HepG2 (cell line): ENCODE data around the gene LDLRAD4. TPM values are rescaled to one million over a fixed set of nuclear protein-coding genes. Genes with fewer than 3 reads are reported as not detected.

Experiments
- ATAC-seq: fragments of 200-7000 bp; cut with Tn5 transposase; 3 replicates; pipeline ENCODE4 v1.9.1; 2020; ENCODE audit warnings: mild to moderate bottlenecking, moderate library complexity
- BruUV-seq: library from RNA; stranded (reverse); fragments of 400-500 nt; replicated peaks from 2 replicates; lab custom pipeline; 2021; lab: Mats Ljungman, UMichigan
- CTCF ChIA-PET: fragments of 300-600 bp; formaldehyde crosslinking; extraction: SDS; loops from one replicate; lab custom pipeline; 2021; ENCODE audit warnings: low total read pairs, inconsistent platforms, low intra/inter-chr PET ratio; lab: Yijun Ruan, JAX
- POLR2A ChIA-PET: fragments of 350-600 bp; sonication (Branson Sonifier 250); formaldehyde crosslinking; loops from one replicate; lab custom pipeline; 2020; ENCODE audit warnings: antibody characterized with exemption, inconsistent platforms; lab: Yijun Ruan, JAX
- DNase-seq: peaks from one replicate; pipeline ENCODE4 v3.0.0-alpha.2; 2015; ENCODE audit warnings: low spot score
- FAIRE-seq: peaks from 3 replicates; lab custom pipeline; 2011; peaks lifted over from hg19 to GRCh38; lab: Jason Lieb, UNC
- H2AFZ ChIP-seq: one replicate; pipeline ENCODE4 v1.6.1; 2011; ENCODE audit warnings: low read length, inconsistent platforms
- H3K27ac ChIP-seq: fragments of 300-600 bp; 3 replicates; pipeline ENCODE4 v1.8.0; 2011; ENCODE audit warnings: mixed run types, mild to moderate bottlenecking, mixed read lengths, low read length, inconsistent platforms; ENCODE audit not compliant: insufficient read depth; ENCODE audit errors: extremely low read length
- H3K27me3 ChIP-seq, 2 experiments: fragments of 200-600 bp in 1 of 2; 2 replicates in 1 of 2; 3 replicates in 1 of 2; pipeline versions ENCODE4 v1.6.0 to v1.8.0; 2011; ENCODE audit warnings: low read length in 2 of 2, mild to moderate bottlenecking in 2 of 2, moderate library complexity in 2 of 2, inconsistent platforms in 1 of 2; ENCODE audit not compliant: insufficient read depth in 2 of 2, control insufficient read depth in 1 of 2
- H3K36me3 ChIP-seq, 2 experiments: fragments of 200-600 bp in 1 of 2; replicated peaks in 1 of 2; 2 replicates in 1 of 2; 3 replicates in 1 of 2; pipeline versions ENCODE4 v1.5.1 to v1.8.0; 2011; ENCODE audit warnings: low read length in 2 of 2, inconsistent platforms in 1 of 2; ENCODE audit not compliant: insufficient read depth in 2 of 2, control insufficient read depth in 1 of 2
- H3K4me1 ChIP-seq: 2 replicates; pipeline ENCODE4 v1.5.1; 2012; ENCODE audit warnings: low read length, inconsistent platforms; ENCODE audit not compliant: insufficient read depth
- H3K4me2 ChIP-seq: 2 replicates; pipeline ENCODE4 v1.6.0; 2011; ENCODE audit warnings: low read depth, low read length, inconsistent platforms
- H3K4me3 ChIP-seq, 3 experiments: fragments of 200-600 bp in 1 of 3; sonication (generic), shearing (Covaris generic) in 1 of 3; replicated peaks in 1 of 3; 2 replicates each; pipeline ENCODE4 v1.5.1; 2011 to 2016; ENCODE audit warnings: low read length in 3 of 3, inconsistent platforms in 2 of 3, low read depth in 2 of 3, mild to moderate bottlenecking in 2 of 3, control low read depth in 1 of 3, mixed read lengths in 1 of 3; ENCODE audit not compliant: insufficient read depth in 1 of 3
- H3K79me2 ChIP-seq: one replicate; pipeline ENCODE4 v1.6.1; 2011; ENCODE audit warnings: low read length, inconsistent platforms; ENCODE audit not compliant: insufficient read depth
- H3K9ac ChIP-seq: 2 replicates; pipeline ENCODE4 v1.6.0; 2011; ENCODE audit warnings: mild to moderate bottlenecking, low read depth, low read length, inconsistent platforms; ENCODE audit not compliant: insufficient read depth
- H3K9me3 ChIP-seq: 2 replicates; pipeline ENCODE4 v1.5.1; 2012; ENCODE audit warnings: mild to moderate bottlenecking, low read length
- H4K20me1 ChIP-seq: 2 replicates; pipeline ENCODE4 v1.6.0; 2011; ENCODE audit warnings: inconsistent platforms, mild to moderate bottlenecking, low read length, moderate library complexity; ENCODE audit not compliant: insufficient read depth
- GFI1 ChIP-seq: sonication (generic); formaldehyde crosslinking; IDR thresholded peaks from 2 replicates; pipeline ENCODE4 v1.5.0; 2020; ENCODE audit warnings: missing genetic modification reagents, mild to moderate bottlenecking, borderline replicate concordance
- KDM5A ChIP-seq: fragments of 200-600 bp; sonication (generic); IDR thresholded peaks from 2 replicates; pipeline ENCODE4 v1.7.0; 2018; ENCODE audit warnings: antibody characterized with exemption, mild to moderate bottlenecking, low read length, borderline replicate concordance
- MLLT10 ChIP-seq: sonication (generic); formaldehyde crosslinking; IDR thresholded peaks from 2 replicates; pipeline ENCODE4 v1.4.0; 2020; ENCODE audit warnings: missing genetic modification reagents
- PCBP1 ChIP-seq: fragments of 200-400 bp; formaldehyde crosslinking; IDR thresholded peaks from 2 replicates; pipeline ENCODE4 v1.6.1; 2017; ENCODE audit warnings: mild to moderate bottlenecking, low read depth, low read length, borderline replicate concordance
- TAF15 ChIP-seq: fragments of 200-400 bp; formaldehyde crosslinking; IDR thresholded peaks from one replicate; pipeline ENCODE4 v1.6.1; 2018; ENCODE audit warnings: mild to moderate bottlenecking, low read depth, low read length; ENCODE audit not compliant: poor library complexity, severe bottlenecking
- TFDP2 ChIP-seq: sonication (generic); formaldehyde crosslinking; IDR thresholded peaks from 2 replicates; pipeline ENCODE4 v1.4.0; 2020; ENCODE audit warnings: missing genetic modification reagents
- ZNF292 ChIP-seq: sonication (generic); formaldehyde crosslinking; IDR thresholded peaks from 2 replicates; pipeline ENCODE4 v1.8.1; 2022; ENCODE audit warnings: mild to moderate bottlenecking, low read depth, missing genetic modification reagents, borderline replicate concordance
- ZNF552 ChIP-seq: sonication (generic); formaldehyde crosslinking; IDR thresholded peaks from 2 replicates; pipeline ENCODE4 v1.9.0; 2022; ENCODE audit warnings: missing genetic modification reagents, mild to moderate bottlenecking, borderline replicate concordance
- ZNF883 ChIP-seq: sonication (generic); formaldehyde crosslinking; IDR thresholded peaks from 2 replicates; pipeline ENCODE4 v1.5.1; 2020; ENCODE audit warnings: mild to moderate bottlenecking, missing genetic modification reagents; ENCODE audit errors: not compliant biosample characterization
- WGBS: methylation state at CpG from one replicate; pipeline ENCODE4 v1.1.6; 2017; ENCODE audit warnings: low lambda C conversion rate; 5-methylcytosine and 5-hydroxymethylcytosine counted together
- in situ Hi-C: cut with HindIII; loops from 2 replicates; pipeline ENCODE4 v1.10.0; 2017; ENCODE audit warnings: low pct_unique_long_range_greater_than_20kb; ENCODE audit not compliant: extremely low pct_ligation_motif_present
- intact Hi-C: fragments of 100-400 bp; cut with micrococcal nuclease; formaldehyde crosslinking; loops from one replicate; pipeline ENCODE4 v1.10.0; 2022; ENCODE audit not compliant: unreplicated experiment
- polyA plus RNA-seq, 8 experiments: library from polyadenylated mRNA; depleted of rRNA in 3 of 8; stranded (reverse) in 7 of 8; unstranded in 1 of 8; fragments of >200 nt; fragmentation: Illumina TruSeq in 4 of 8; extraction: Trizol in 4 of 8; gene quantifications; 2 replicates each; pipeline versions ENCODE4 v1.2.1 to v1.2.3, GENCODE V29; 2011 to 2016; ENCODE audit warnings: low read depth in 4 of 8, missing spikeins in 1 of 8, mixed read lengths in 1 of 8; ENCODE audit not compliant: insufficient read depth in 1 of 8
- total RNA-seq, 5 experiments: library from RNA; depleted of rRNA; stranded (reverse); fragments of >200 nt; fragmentation: Illumina TruSeq; extraction: Trizol; gene quantifications; 2 replicates each; pipeline ENCODE4 v1.2.3, GENCODE V29; 2016; ENCODE audit warnings: low read depth in 1 of 5
- TF ChIP-seq, protein P1 (sequence below): sonication (generic); formaldehyde crosslinking; IDR thresholded peaks from 2 replicates; pipeline ENCODE4 v1.8.0; 2022; ENCODE audit warnings: mild to moderate bottlenecking, missing genetic modification reagents

Gene LDLRAD4
- total and polyA plus RNA-seq, 2 of the 13 experiments (the other 11 are each of a cell fraction or from before 2014, with no cell fraction given): 13.6 to 20.9 TPM

DNA sequence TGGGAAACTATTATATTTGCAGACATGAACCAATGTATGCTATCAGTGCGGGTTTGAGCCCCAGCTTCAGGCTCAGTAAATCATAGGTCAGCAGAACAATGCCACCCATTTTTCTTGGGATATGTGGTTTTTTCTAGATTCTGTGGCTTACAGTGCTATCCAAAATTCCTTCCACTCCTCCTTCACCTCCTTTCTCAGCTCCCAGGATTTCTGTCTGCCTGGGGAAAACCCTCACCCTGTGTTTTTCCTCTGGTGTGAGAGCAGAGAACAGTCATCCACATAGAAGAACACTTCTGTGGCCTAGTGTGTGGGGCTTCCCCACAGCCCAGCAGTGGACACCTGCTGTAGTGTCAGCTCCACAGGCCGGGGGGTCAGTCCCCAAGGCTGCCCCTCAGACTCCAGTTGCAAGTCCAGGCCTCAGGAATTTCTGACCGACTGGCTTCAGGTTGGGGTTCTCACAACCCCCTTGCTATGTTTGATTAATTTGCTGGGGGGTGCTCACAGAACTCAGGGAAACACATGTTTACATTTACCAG, 238.2 kb downstream of the LDLRAD4 start:
- H3K4me1 ChIP-seq: peaks cover 10% of the 10 kb centered on the region; the same call in 1 of the 2 replicates
- TF ChIP-seq ZNF292 (CRISPR knock-in tag): no peak
- TF ChIP-seq PCBP1: no peak
- TF ChIP-seq, protein P1, sequence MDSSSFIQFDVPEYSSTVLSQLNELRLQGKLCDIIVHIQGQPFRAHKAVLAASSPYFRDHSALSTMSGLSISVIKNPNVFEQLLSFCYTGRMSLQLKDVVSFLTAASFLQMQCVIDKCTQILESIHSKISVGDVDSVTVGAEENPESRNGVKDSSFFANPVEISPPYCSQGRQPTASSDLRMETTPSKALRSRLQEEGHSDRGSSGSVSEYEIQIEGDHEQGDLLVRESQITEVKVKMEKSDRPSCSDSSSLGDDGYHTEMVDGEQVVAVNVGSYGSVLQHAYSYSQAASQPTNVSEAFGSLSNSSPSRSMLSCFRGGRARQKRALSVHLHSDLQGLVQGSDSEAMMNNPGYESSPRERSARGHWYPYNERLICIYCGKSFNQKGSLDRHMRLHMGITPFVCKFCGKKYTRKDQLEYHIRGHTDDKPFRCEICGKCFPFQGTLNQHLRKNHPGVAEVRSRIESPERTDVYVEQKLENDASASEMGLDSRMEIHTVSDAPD (CRISPR knock-in tag): no peak
- no peak for TF ChIP-seq ZNF552 (CRISPR knock-in tag)
- TF ChIP-seq TFDP2 (CRISPR knock-in tag): no peak
- TF ChIP-seq TAF15: no peak
- no peak for TF ChIP-seq ZNF883 (CRISPR knock-in tag)
- TF ChIP-seq KDM5A: no peak
- no peak for TF ChIP-seq MLLT10 (CRISPR knock-in tag)
- TF ChIP-seq GFI1: no peak
- no peak overlapping the region for H2AFZ ChIP-seq
- WGBS: 84% methylated on average over 3 of the region's 3 CpGs
- H3K27ac ChIP-seq: no peak overlapping the region
- no peaks in the 10 kb centered on the region for H3K36me3 ChIP-seq
- no peak overlapping the region for H3K4me3 ChIP-seq
- ATAC-seq (no peak), DNase-seq (no peak), FAIRE-seq (no peak)
- H4K20me1 ChIP-seq: peaks cover 3% of the 10 kb centered on the region; the same call in 1 of the 2 replicates
- BruUV-seq: no TSS peak
- CTCF ChIA-PET: no interaction called here
- H3K79me2 ChIP-seq: no peaks in the 10 kb centered on the region
- in situ Hi-C loops (no loop called here), intact Hi-C loops (no loop called here)
- no peak overlapping the region for H3K9ac ChIP-seq
- H3K4me2 ChIP-seq: no peak overlapping the region
- no peaks in the 10 kb centered on the region for H3K9me3 ChIP-seq
- no peaks in the 10 kb centered on the region for H3K27me3 ChIP-seq
- POLR2A ChIA-PET: no interaction called here
